UCSD-AML1 (cell line): Measurements from ENCODE around the gene CCR5.

Experiments used
- DNase-seq: peaks from one replicate; lab custom pipeline; 2025; ENCODE audit not compliant: unreplicated experiment; lab: John Stamatoyannopoulos, UW

The CCR5 gene

GRCh38 chr3:46358466-46358865 lies 12.3 kb upstream of the CCR5 start:
- DNase-seq = no peak

GRCh38 chr3:46359733-46360493 lies 10.8 kb upstream of the CCR5 start:
- no peak for DNase-seq

DNA sequence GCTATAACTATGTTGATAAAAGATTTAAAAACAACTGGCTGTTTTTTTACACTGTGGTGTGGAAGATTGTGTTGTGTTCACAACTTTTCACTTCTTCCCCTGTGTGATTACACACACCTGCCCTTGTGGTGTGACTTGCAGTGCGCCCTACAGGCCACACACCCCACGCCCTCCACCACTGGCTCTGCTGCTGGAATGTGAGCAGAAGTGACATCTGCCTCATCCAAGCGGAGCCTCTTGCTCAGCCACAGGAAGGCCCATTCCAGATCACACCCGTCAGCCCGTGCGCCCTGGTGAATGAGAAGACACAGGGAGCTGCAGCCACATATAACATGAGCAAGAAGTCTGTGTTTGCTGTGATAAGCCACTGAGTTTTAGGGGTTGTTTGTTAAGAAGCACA lies 9.8 kb upstream of the CCR5 start:
- no peak for DNase-seq

GRCh38 chr3:46361408-46362283 lies 9.1 kb upstream of the CCR5 start:
- no peak for DNase-seq

DNA sequence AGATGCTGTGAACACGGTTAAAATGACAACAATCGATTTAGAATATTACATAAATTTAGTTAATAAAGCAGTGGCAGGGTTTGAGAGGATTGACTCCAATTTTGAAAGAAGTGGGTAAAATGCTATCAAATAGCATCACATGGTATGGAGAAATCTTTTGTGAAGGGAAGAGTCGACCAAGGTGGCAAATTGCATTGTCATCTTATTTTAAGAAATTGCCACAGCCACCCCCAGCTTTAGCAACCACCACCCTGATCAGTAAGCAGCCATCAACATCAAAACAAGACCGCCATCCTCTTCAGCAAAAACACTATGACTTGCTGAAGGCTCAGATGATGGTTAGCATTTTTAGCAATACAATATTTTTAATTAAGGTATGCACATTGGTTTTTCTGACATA lies 5.7 kb upstream of the CCR5 start:
- DNase-seq = no peak

DNA sequence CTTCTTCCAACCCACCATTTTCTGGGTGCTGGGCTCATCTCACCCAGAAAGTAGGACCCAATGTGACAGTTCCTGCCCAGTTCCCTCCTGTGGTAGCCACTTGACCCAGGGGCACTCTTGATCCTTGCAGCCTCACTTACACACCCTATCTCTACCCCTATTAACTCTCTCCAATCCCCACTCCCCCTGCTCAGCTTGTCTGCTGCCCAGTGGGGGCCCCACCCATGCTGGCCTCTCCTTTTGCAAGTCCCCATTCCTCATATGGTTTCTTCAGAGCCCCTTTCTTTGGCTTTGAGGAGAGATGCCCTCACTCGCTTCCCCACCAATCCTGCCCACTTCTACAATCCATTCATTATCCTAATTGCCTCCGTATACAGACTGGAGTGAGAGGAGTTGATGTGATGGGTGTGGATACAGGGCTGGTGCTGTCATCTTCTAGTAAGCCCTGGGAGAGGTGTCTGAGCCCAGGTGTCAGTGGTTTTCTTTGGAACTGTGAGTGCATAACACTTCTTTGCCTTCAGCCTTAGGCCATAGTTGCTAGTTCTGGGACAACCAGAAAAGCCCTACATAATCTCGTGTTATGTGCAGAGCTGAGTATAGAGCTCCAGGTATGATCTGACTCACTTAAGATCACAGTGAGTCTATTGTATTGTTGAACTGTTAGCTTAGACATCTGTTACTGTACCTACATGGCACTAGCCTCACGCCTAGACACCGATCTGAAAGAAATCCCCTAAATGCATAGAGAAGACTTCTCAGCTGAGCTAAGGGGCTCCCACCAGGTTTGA lies 4.8 kb upstream of the CCR5 start:
- DNase-seq = no peak

DNA sequence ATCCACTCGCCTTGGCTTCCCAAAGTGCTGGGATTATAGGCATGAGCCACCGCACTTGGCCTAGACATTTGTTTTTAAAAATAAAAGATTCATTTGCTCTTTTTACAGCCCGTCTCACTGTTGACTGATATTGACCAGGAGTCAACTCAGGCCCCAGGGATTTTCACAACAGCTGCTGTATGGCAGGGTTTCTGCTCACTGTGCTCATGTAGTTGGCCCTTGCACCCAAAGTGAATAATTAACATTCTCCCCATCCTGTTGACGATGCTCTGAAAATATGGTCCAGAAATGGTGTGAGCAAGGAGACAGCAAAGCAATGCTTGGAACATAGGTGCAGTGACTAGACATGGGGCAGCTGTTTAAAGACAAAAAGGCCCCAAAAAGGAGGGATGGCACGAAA lies 2.9 kb upstream of the CCR5 start:
- no peak for DNase-seq

GRCh38 chr3:46368569-46368968 lies 2.2 kb upstream of the CCR5 start:
- DNase-seq = peak; percentile 82

DNA sequence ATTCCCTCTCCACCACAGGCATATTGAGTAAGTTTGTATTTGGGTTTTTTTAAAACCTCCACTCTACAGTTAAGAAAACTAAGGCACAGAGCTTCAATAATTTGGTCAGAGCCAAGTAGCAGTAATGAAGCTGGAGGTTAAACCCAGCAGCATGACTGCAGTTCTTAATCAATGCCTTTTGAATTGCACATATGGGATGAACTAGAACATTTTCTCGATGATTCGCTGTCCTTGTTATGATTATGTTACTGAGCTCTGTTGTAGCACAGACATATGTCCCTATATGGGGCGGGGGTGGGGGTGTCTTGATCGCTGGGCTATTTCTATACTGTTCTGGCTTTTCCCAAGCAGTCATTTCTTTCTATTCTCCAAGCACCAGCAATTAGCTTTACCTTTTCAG lies 1.6 kb upstream of the CCR5 start:
- no peak for DNase-seq

GRCh38 chr3:46369675-46370132 lies 1.0 kb upstream of the CCR5 start:
- DNase-seq = no peak

DNA sequence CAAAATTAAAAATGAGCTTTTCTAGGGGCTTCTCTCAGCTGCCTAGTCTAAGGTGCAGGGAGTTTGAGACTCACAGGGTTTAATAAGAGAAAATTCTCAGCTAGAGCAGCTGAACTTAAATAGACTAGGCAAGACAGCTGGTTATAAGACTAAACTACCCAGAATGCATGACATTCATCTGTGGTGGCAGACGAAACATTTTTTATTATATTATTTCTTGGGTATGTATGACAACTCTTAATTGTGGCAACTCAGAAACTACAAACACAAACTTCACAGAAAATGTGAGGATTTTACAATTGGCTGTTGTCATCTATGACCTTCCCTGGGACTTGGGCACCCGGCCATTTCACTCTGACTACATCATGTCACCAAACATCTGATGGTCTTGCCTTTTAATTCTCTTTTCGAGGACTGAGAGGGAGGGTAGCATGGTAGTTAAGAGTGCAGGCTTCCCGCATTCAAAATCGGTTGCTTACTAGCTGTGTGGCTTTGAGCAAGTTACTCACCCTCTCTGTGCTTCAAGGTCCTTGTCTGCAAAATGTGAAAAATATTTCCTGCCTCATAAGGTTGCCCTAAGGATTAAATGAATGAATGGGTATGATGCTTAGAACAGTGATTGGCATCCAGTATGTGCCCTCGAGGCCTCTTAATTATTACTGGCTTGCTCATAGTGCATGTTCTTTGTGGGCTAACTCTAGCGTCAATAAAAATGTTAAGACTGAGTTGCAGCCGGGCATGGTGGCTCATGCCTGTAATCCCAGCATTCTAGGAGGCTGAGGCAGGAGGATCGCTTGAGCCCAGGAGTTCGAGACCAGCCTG lies 984 bp downstream of the CCR5 start:
- no peak for DNase-seq

DNA sequence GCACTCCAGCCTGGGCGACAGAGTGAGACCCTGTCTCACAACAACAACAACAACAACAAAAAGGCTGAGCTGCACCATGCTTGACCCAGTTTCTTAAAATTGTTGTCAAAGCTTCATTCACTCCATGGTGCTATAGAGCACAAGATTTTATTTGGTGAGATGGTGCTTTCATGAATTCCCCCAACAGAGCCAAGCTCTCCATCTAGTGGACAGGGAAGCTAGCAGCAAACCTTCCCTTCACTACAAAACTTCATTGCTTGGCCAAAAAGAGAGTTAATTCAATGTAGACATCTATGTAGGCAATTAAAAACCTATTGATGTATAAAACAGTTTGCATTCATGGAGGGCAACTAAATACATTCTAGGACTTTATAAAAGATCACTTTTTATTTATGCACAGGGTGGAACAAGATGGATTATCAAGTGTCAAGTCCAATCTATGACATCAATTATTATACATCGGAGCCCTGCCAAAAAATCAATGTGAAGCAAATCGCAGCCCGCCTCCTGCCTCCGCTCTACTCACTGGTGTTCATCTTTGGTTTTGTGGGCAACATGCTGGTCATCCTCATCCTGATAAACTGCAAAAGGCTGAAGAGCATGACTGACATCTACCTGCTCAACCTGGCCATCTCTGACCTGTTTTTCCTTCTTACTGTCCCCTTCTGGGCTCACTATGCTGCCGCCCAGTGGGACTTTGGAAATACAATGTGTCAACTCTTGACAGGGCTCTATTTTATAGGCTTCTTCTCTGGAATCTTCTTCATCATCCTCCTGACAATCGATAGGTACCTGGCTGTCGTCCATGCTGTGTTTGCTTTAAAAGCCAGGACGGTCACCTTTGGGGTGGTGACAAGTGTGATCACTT lies 2.0 kb downstream of the CCR5 start:
- DNase-seq = no peak

GRCh38 chr3:46374755-46375154 lies 4.0 kb downstream of the CCR5 start:
- DNase-seq = no peak

- no peak for DNase-seq
Measured at GRCh38 chr3:46375218-46375617, 4.5 kb downstream of the CCR5 start.

DNA sequence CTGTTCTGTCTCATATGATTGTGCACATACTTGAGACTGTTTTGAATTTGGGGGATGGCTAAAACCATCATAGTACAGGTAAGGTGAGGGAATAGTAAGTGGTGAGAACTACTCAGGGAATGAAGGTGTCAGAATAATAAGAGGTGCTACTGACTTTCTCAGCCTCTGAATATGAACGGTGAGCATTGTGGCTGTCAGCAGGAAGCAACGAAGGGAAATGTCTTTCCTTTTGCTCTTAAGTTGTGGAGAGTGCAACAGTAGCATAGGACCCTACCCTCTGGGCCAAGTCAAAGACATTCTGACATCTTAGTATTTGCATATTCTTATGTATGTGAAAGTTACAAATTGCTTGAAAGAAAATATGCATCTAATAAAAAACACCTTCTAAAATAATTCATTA lies 5.1 kb downstream of the CCR5 start:
- DNase-seq = no peak

- peak; percentile 78 for DNase-seq
Measured at GRCh38 chr3:46378426-46378942, 7.7 kb downstream of the CCR5 start.

DNA sequence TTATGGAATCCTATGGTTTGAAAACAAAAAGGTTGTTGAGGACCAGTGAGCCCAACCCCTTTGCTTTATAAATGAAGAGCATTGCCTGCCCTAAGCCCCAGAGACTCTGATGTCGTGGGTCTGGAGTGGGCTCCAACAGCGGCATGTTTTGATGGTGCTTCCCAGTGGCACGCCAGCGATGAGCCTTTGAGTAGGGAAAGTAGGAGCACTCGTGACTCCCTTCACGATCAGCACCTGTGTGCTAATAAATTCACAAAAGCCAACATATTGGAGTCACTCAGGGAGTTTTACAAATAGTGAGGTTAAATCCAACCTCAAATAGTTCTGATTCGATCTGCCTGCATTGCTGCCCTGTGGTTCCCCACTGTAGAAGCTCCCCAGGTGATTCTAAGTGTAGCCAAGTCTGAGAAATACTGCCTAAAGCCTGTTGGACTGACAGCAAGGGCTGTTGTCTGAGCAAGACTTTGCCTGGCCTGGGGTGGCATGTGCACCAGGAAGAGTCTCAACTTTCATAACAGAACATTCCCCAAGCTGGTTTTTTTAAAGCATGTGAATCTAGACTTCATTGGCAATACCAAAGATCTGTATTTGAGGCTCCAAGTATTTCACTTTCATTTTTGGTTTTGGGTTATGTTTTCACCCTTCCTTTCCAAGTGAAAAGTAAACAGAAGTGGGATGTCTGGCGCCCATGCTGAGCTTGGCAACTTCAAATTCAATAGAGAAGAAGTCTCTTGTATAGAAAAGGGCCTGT lies 9.9 kb downstream of the CCR5 start:
- no peak for DNase-seq

DNA sequence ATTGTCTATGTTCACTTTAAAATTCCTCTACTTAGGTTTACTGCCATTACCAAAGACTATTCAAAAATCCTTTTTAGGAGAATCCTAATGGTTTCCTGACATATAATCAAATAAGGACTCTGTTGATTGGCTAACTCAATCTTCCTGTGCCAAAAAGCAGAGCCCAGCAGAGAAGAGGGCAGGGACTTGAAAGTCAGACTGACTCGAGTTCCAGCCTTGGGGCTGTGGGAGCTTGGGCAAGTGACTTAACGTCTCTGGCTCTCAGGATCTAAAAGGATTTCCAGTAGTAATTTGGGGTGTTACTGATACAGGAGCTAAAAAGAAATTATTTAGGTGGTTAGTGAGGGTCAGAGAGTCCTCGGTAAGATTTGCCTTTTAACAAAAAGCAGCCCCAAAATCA lies 10.9 kb downstream of the CCR5 start:
- no peak for DNase-seq
